HG03066 (cell line): Measurements from ENCODE around the gene CCDC88C.

Experiments used
- ATAC-seq: cut with Tn5 transposase; IDR thresholded peaks from one replicate; pipeline ENCODE4 v1.9.1; 2021; ENCODE audit warnings: low read depth; ENCODE audit not compliant: unreplicated experiment

CCDC88C gene

GRCh38 chr14:91299121-91300115 lies 118.2 kb downstream of the CCDC88C start:
- no peak for ATAC-seq

- ATAC-seq = no peak
Measured at GRCh38 chr14:91298576-91298975, 119.0 kb downstream of the CCDC88C start.

DNA sequence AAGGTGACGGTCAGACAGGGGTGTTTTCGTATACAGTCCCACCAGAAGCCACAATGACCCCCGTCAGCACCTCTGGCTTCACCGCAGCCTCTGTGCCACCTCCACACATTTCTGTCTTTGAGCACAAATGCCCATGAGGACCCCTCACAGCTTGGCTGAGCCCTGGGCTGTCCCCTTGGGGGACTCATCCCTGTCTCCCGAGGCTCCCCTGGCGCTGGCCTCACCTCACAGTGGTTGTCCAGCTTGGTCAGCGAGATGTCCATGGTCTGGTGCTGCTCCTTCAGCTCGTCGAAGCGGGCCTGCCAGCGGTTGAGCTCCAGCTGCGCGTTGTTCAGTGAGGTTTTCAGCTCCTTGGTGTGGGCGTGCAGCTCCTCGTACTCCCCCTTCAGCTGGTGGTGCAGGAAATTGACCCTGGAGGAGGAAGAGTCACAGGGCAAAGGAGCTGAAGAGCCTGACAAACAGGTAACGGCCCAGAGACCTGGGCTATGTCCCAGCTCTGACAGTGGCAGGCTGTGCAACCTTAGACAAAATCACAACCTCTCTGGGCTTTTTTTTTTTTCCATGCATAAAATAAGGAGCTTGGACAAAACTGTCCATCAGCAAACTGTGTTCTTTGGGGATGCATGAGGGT lies 120.4 kb downstream of the CCDC88C start:
- no peak for ATAC-seq

- no peak for ATAC-seq
Measured at GRCh38 chr14:91295851-91296796, 121.5 kb downstream of the CCDC88C start.

DNA sequence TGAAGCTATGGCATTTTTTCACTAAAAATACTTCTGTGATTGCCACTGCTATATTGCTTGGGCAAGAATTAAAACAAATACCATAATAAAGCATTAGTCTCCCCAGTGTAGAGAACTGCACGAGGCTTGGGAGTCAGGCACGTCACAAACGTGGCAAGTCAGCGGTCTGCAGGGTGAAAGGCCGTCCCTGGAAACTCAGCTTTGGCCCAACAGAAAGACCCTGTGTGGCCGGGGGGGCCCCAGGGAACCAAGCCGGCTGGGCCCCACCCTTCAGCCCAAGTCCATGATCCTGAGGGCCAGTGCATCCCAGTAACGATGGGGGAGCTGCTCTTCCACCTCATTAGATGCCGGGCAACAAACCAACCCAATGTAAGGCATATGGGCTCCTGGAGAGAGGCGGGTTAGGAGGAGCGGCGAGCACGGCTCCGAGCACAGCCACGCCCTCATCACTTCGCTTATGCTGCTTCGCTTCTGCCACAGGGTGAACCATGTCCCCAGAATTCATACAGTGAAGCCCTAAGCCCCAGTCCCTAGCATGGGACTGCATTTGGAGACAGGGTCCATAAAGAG lies 122.3 kb downstream of the CCDC88C start:
- no peak for ATAC-seq

DNA sequence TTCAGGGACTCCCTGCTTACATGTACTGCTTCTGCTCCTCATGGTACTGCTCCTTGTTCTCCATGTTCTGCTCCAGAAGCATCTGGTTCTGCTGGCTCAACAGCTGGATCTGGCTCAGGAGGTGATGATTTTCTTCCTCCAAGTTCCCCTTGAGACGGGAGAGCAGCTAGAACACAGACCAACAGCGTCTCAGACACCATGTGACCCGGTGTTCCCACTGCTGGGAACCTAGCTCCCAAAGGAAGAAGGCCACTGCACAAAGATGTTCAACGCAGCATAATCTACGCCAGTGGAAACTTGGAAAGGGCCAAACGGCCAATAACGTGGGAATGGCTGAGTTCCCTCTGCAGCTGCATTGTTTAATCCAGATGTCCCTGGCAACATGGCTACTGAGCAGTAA lies 123.5 kb downstream of the CCDC88C start:
- ATAC-seq = no peak

DNA sequence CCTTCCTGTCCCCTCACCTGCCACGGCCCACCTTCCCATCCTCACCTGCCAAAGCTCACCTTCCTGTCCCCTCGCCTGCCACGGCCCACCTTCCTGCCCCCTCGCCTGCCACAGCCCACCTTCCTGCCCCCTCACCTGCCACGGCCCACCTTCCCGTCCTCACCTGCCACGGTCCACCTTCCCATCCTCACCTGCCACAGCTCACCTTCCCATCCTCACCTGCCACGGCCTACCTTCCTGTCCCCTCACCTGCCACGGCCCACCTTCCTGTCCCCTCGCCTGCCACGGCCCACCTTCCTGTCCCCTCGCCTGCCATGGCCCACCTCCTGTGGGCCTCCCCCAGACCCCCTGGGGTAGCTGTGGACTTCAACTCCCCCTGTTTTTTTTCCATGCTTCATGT lies 124.3 kb downstream of the CCDC88C start:
- ATAC-seq = no peak

GRCh38 chr14:91292491-91292890 lies 125.1 kb downstream of the CCDC88C start:
- ATAC-seq = no peak

GRCh38 chr14:91291786-91292405 lies 125.7 kb downstream of the CCDC88C start:
- no peak for ATAC-seq

DNA sequence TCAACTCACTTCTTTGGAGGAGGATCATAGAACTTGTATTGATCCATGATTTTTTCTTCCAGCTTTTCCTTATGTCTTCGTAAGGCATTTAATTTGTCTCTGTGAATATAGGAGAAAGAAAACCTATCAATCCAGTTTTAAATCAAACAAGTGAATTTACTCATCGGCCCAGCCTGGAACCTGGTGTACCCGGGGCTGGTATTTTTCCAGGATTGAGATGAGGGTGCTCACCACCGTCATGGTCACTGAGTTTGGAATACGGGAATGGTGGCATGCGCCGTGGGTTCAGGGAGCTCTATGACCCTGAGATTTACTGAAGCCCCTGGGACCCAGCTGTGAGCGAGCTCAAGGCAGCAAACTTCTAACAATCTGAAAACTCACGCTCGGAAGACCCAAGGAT lies 126.6 kb downstream of the CCDC88C start:
- no peak for ATAC-seq

- no peak for ATAC-seq
Measured at GRCh38 chr14:91289464-91289863, 128.2 kb downstream of the CCDC88C start.

DNA sequence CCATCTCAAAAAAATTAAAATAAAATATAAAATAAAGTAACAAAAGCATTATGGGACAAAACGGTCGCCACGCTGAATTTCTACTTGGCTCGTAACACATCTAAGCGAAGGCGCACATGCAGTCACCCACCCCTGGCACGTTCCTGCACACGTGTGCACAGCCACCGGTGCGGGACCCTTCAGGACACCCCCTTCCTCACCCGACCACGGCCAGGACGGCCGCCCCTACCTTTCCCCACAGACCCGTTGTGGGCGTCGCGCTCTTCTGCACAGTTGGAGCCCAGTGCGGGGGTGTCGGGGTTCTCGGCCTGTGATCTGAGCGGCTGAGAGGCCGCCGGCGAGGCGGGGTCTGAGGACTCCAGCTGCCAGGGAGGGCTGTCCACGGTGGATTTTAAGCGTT lies 128.7 kb downstream of the CCDC88C start:
- ATAC-seq = no peak

DNA sequence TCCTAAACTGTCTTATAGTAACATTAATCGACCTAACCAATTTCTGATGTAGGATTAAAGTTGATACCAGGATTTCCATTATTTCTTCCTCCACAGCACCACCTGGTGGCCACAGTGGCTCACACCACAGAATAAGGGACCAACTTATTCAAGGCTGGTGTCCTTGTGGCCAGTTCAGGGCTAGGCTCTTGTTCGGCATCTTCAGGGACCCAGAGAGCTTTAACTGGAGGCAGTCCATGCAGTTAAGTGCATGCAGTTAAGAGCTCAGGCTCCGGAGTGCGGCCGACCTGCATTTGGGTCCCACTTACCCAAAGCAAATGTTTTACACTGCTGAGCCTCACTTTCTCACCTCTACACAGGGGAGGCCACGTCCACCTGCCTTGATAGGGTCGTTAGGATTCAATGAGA lies 131.1 kb downstream of the CCDC88C start:
- ATAC-seq = no peak

DNA sequence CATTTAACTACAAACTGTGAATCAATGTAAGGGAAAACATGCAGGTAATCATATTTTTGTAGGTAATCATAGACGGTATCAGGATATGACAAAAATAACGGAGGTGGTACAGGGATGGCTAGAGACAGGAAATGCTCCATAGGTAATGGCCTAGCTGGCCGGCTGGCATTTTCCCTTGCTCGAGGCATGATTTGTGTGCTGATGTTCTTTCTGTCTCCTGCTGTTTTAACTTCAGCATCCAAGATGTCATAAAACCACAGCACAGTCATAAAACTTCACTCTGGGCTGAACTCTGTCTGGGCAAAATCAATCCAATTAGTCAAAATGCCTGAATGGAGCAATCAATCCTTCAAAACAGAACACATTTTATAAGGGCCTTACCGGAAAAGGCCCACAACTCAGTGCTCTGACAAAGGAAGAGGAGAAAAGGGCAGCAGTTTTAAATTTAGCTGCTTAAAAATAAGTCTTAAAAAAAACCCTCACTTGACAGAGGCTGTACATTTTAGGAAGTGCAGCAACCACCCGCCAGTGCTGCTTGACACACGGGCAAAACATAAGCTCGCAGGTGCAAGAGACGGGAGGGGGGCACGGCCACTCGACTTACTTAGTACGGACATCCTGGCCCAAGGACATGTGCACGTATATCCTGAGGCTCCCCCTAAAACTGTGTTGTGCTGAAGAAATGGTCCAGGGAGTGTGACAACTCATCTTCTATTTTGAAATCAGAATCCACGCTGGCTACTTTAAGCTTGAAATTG lies 132.7 kb downstream of the CCDC88C start:
- no peak for ATAC-seq

GRCh38 chr14:91284146-91284790 lies 133.4 kb downstream of the CCDC88C start:
- ATAC-seq = no peak

- ATAC-seq = no peak
Measured at GRCh38 chr14:91283666-91284065, 134.0 kb downstream of the CCDC88C start.

- ATAC-seq = no peak
Measured at GRCh38 chr14:91282954-91283645, 134.5 kb downstream of the CCDC88C start.

DNA sequence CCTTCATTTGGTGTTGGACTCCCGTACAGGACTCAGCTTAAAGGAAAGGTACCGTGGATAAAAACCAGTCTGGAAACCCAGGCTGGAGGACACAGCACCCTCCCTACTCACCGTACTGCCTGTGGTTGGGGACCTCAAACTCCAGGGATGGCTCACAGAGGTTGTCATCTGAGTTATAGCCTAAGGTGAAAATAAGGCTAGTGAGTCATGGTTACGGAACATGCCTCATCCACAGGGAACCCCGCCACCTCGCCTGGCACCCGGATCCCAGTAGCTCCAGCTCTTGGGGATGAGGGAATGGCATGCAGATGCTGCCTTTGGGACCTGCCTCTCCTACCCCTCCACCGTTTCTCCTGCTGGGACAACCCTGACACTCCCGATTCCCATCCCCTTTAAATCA lies 136.3 kb downstream of the CCDC88C start:
- ATAC-seq = no peak
